ENCODE measurements around the gene CEMIP.

DNA sequence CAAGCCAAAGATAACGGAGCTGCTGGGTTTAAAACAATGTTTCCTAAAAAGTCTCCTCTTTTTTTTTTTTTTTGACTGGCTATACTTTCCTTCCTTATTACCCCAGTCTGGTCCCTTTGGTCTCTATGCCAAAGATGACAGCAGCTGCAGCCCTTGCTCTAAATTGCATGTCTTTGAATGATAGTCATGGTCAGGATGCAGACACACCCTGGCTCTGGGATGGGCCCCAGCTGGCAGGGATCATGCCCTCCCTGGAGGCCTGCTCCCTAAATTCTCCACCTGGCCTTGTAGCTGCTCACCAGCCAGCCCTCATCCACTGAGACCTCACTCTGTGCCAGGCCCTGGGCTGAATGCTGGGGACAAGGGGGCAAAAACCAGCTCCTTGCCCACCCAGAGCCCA lies 114.6 kb downstream of the CEMIP start:
- TF ChIP-seq, protein P1, sequence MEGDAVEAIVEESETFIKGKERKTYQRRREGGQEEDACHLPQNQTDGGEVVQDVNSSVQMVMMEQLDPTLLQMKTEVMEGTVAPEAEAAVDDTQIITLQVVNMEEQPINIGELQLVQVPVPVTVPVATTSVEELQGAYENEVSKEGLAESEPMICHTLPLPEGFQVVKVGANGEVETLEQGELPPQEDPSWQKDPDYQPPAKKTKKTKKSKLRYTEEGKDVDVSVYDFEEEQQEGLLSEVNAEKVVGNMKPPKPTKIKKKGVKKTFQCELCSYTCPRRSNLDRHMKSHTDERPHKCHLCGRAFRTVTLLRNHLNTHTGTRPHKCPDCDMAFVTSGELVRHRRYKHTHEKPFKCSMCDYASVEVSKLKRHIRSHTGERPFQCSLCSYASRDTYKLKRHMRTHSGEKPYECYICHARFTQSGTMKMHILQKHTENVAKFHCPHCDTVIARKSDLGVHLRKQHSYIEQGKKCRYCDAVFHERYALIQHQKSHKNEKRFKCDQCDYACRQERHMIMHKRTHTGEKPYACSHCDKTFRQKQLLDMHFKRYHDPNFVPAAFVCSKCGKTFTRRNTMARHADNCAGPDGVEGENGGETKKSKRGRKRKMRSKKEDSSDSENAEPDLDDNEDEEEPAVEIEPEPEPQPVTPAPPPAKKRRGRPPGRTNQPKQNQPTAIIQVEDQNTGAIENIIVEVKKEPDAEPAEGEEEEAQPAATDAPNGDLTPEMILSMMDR (IDR thresholded peaks at IDR 0.05): no peak
- TF ChIP-seq ZFX (IDR thresholded peaks at IDR 0.05; ENCODE audit: borderline replicate concordance): no peak
